Measurements from ENCODE around the gene ANKRD17. TPM values are rescaled to one million over a fixed set of nuclear protein-coding genes. Genes with fewer than 3 reads are reported as not detected.

The ANKRD17 gene
- total and polyA plus RNA-seq, 9 donors = 13.2 to 59.7 (median 49.3) TPM

GRCh38 chr4:73275318-73275654 is 16.7 kb upstream of the ANKRD17 start:
- 79 to 89% (median 85%) methylated on average over 1 of the region's 1 CpG for WGBS, 3 donors
- Histone ChIP-seq H3K27ac (no peak overlapping the region), H3K36me3 (no peaks in the 10 kb centered on the region), H3K9me3 (peaks cover 0 to 3% of the 10 kb centered on the region in 2 donors), H3K27me3 (no peaks in the 10 kb centered on the region), H3K4me1 (ENCODE audit: insufficient read depth) (no peaks in the 10 kb centered on the region), H3K4me3 (no peak overlapping the region)
- intact Hi-C loops (cut with DNase I) = no loop called here
- DNase-seq = no peak
- TF ChIP-seq POLR2A (IDR thresholded peaks at IDR 0.05) (no peak), CTCF (IDR thresholded peaks at IDR 0.05) (no peak), EP300 (IDR thresholded peaks at IDR 0.05) (no peak)

- Histone ChIP-seq H3K9me3 (peaks cover 0 to 2% of the 10 kb centered on the region in 2 donors), H3K27ac (no peak overlapping the region), H3K27me3 (no peaks in the 10 kb centered on the region), H3K4me1 (ENCODE audit: insufficient read depth) (no peaks in the 10 kb centered on the region), H3K4me3 (no peak overlapping the region), H3K36me3 (no peaks in the 10 kb centered on the region)
- intact Hi-C loops (cut with DNase I) = no loop called here
- no peak for TF ChIP-seq CTCF (IDR thresholded peaks at IDR 0.05)
- TF ChIP-seq POLR2A (IDR thresholded peaks at IDR 0.05) = no peak
- TF ChIP-seq EP300 (IDR thresholded peaks at IDR 0.05) = no peak
- DNase-seq = no peak
Observed at GRCh38 chr4:73272816-73273215, 14.2 kb upstream of the ANKRD17 start.

GRCh38 chr4:73267050-73267449 is 8.5 kb upstream of the ANKRD17 start:
- intact Hi-C loops (cut with DNase I) = no loop called here
- H3K27me3 ChIP-seq = no peaks in the 10 kb centered on the region
- no peak overlapping the region for H3K27ac ChIP-seq
- H3K4me1 ChIP-seq (ENCODE audit: insufficient read depth) = no peaks in the 10 kb centered on the region
- DNase-seq = no peak
- H3K9me3 ChIP-seq = no peaks in the 10 kb centered on the region
- H3K36me3 ChIP-seq = no peaks in the 10 kb centered on the region
- WGBS, 3 donors = 81 to 88% (median 84%) methylated on average over 2 of the region's 2 CpGs
- no peak overlapping the region for H3K4me3 ChIP-seq
- no peak for TF ChIP-seq EP300 (IDR thresholded peaks at IDR 0.05)
- no peak for TF ChIP-seq POLR2A (IDR thresholded peaks at IDR 0.05)
- TF ChIP-seq CTCF (IDR thresholded peaks at IDR 0.05) = no peak

- H3K4me3 ChIP-seq = peak overlapping the region; percentile 66
- no peak for TF ChIP-seq POLR2A (IDR thresholded peaks at IDR 0.05)
- no peak for TF ChIP-seq EP300 (IDR thresholded peaks at IDR 0.05)
- no peak for TF ChIP-seq CTCF (IDR thresholded peaks at IDR 0.05)
- peaks cover 3% of the 10 kb centered on the region for H3K4me1 ChIP-seq (ENCODE audit: insufficient read depth)
- H3K27me3 ChIP-seq = no peaks in the 10 kb centered on the region
- H3K27ac ChIP-seq = peak overlapping the region; percentile 90 to 94
- 0 to 1% (median 1%) methylated on average over 8 of the region's 8 CpGs for WGBS, 3 donors
- DNase-seq = peak in 1 of 5 donors; percentile 25
- intact Hi-C loops (cut with DNase I) = loop anchor here in 3 of 4 donors (2.0 to 10.0 kb wide), 3 partner anchors 187 to 195 kb away; partner anchors contain the start of gene COX18 (in 2 of the 3)
- H3K36me3 ChIP-seq = no peaks in the 10 kb centered on the region
- no peaks in the 10 kb centered on the region for H3K9me3 ChIP-seq
Observed at GRCh38 chr4:73259571-73260090, 1.0 kb upstream of the ANKRD17 start.
